ENCODE measurements around the gene TMTC4. TPM values are rescaled to one million over a fixed set of nuclear protein-coding genes. Genes with fewer than 3 reads are reported as not detected.

Gene TMTC4
- total RNA-seq, 2 experiments from 2014 or later: 13.4 to 16.8 TPM

DNA sequence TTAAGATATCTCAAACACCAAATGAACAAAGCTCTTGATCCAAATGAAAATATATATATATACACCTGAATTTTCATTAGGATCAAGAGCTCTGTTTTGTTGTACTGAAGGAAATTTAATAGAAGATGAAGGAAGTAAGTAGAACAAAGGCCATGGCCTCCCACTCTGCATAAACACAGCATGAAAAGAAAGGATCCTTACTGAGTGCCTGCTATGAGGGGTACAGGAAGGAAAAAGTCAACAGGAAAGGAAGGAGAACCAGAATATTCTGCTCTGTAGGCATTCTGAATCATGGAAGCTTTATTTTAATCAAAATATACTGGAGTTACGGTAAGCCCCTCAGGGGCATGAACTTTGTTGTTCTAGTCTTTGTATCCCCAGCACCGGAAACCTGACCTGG is 22.1 kb downstream of the TMTC4 start:
- Mint-ChIP-seq H3K4me3 (no peak overlapping the region), H3K27me3 (no peaks in the 10 kb centered on the region), H3K9me3 (no peaks in the 10 kb centered on the region), H3K4me1 (peaks cover 3% of the 10 kb centered on the region), H3K27ac (no peak overlapping the region), H3K36me3 (peaks cover 19% of the 10 kb centered on the region)
- DNase-seq: no peak

DNA sequence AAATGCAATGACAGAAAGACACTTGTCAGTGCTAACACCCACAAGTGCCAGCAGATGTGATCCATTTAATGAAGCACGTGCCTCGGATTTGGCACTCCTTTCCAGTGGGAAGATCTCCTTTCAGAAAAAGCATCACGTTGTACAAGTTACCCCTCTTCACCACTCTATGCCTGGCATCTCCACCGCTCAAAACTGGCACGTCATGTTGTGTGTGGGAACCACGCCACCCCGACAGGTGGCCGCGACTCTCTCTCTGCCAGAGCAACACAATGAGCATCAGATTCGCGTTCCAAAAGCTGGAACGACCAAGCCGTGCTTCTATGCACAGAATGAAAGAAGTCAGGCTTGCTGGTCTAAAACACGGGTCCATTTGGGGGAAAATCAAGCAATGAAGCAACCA is 24.3 kb downstream of the TMTC4 start:
- H3K9me3 Mint-ChIP-seq: no peaks in the 10 kb centered on the region
- DNase-seq: no peak

DNA sequence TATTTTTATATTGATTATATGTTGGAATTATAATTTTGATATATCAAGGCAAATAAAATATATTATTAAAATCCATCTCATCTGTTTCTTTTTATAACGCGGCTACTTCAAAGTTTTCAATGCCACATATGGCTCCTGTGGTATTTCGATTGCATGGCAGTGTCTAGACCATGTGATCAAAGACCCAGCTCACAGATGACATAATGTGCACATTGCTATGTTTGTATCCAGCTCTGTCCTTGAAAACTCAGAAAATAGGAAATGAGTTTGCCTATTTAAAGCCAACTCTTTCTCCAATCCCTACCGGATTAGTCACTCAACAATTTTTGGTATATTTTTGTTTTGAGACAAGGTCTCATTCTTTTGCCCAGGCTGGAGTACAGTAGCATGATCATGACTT is 26.2 kb downstream of the TMTC4 start:
- Mint-ChIP-seq H3K27ac (no peak overlapping the region), H3K9me3 (no peaks in the 10 kb centered on the region), H3K4me3 (no peak overlapping the region), H3K36me3 (peaks cover 2% of the 10 kb centered on the region), H3K4me1 (no peaks in the 10 kb centered on the region), H3K27me3 (no peaks in the 10 kb centered on the region)
- DNase-seq: no peak

More for the DNA sequence above, 24.3 kb downstream of the TMTC4 start:
- Mint-ChIP-seq H3K27ac (no peak overlapping the region), H3K36me3 (peaks cover 8% of the 10 kb centered on the region), H3K4me1 (no peaks in the 10 kb centered on the region), H3K27me3 (no peaks in the 10 kb centered on the region), H3K4me3 (no peak overlapping the region)

DNA sequence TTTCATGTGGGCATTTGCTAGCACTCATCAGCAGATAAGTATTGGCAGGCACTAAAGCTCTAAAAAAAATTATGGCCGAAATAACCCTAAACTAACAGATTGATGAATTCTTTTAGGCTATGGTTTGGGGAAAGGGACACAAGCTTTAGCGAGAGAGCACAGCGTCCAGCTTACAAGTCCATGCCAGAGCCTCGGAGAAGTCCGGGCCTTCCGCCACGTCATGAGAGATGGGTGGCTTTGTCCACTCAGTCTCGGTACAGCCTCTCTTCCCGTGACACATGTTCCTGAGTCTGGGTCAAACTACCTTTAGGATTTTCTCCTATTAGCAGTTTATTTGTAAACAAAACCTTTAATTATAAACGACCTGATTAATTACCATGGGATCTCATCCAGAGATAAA is 27.7 kb downstream of the TMTC4 start:
- DNase-seq: no peak
- Mint-ChIP-seq H3K27me3 (no peaks in the 10 kb centered on the region), H3K36me3 (peaks cover 3% of the 10 kb centered on the region), H3K4me1 (no peaks in the 10 kb centered on the region), H3K4me3 (no peak overlapping the region), H3K9me3 (no peaks in the 10 kb centered on the region), H3K27ac (no peak overlapping the region)

DNA sequence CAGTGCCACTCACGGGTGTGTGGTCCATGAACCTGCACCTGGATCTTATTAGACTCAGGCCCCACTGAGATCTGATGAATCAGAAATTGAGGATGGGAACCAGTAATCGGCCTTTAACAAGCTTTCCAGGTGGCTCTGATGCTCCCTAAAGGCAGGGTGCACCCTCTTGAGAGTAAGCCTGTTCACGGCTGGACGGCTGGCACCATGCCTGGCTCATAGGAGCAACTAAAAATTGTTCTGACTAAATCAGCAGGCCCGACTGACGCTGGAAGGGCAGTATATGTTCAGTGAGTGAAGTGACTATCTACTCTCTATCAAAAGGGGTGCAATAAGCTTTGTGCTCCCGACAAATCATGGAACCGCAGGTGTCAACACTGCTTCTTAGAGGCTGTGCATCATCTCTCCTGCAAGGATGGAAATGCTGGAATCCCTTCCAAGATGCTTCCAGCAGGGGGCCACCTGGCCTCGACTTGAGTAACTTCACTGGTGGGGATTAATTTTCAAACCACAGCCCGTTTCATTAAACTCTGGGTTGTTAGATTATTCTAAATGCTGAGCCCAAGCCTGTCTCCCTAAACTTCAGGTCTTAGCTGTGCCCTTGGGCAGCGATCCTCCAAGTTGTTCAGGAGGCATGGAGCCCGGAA is 28.4 kb downstream of the TMTC4 start:
- H3K27ac Mint-ChIP-seq: no peak overlapping the region
- no peaks in the 10 kb centered on the region for H3K9me3 Mint-ChIP-seq
- no peaks in the 10 kb centered on the region for H3K4me1 Mint-ChIP-seq
- H3K4me3 Mint-ChIP-seq: no peak overlapping the region
- DNase-seq: no peak
- H3K27me3 Mint-ChIP-seq: no peaks in the 10 kb centered on the region
- H3K36me3 Mint-ChIP-seq: peaks cover 6% of the 10 kb centered on the region

DNA sequence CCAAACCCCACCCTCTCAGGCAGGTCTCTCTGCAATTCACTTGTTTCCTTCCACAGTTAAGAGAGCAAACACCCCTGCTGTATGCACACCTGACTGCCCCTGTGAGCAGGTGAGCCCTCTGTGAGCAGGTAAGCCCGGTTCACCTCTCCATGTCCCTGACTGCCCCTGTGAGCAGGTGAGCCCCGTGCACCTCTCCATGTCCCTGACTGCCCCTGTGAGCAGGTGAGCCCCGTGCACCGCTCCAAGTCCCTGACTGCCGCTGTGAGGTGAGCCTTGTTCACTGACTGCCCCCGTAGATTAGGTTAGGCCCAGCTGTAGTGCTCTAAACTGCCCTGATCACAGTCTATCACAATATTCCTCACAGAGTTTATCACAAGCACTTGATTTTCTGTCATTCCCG is 29.2 kb downstream of the TMTC4 start:
- H3K27ac Mint-ChIP-seq: no peak overlapping the region
- no peaks in the 10 kb centered on the region for H3K27me3 Mint-ChIP-seq
- H3K4me1 Mint-ChIP-seq: no peaks in the 10 kb centered on the region
- DNase-seq: no peak
- H3K9me3 Mint-ChIP-seq: no peaks in the 10 kb centered on the region
- H3K36me3 Mint-ChIP-seq: peaks cover 6% of the 10 kb centered on the region
- H3K4me3 Mint-ChIP-seq: no peak overlapping the region

DNA sequence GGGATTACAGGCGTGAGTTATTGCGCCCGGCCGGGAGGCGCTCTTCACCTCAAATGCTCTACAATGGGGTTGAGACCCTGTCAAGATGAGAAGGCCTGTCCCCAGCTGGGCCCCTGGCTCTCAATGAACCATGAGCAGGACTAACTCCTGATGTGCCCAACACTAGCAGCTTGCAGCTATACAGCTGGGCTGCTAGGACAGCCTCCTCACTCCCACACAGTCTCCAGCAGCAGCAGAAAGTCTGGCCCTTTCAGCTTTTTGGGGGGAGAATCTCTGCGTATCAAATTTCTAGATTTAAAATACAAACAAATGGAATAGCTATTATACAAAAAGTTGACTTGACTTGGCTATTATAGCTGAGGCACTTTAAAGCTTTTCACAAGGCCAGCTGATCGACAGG is 30.2 kb downstream of the TMTC4 start:
- no peaks in the 10 kb centered on the region for H3K27me3 Mint-ChIP-seq
- peaks cover 6% of the 10 kb centered on the region for H3K36me3 Mint-ChIP-seq

DNA sequence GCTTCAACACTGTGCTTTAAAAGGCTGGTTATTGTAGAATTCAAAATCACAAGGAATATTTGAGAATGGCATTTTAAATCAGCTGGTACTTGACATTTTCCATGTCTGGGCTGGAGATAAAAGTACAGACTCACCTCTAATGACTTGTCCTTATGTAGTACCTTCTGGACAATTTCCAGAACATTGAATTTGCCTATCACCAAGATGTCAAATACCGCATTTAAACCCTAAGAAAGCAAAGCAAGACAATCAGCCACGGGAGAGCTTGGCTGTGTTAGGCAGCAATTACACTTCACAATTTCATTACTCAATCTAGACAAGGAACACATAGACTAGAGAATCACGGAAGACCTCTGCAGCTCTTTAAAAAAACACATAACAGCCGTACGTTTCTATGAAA is 36.8 kb downstream of the TMTC4 start:
- Mint-ChIP-seq H3K27me3 (no peaks in the 10 kb centered on the region), H3K36me3 (peaks cover 12% of the 10 kb centered on the region), H3K9me3 (no peaks in the 10 kb centered on the region), H3K4me1 (no peaks in the 10 kb centered on the region), H3K4me3 (no peak overlapping the region), H3K27ac (no peak overlapping the region)
- DNase-seq: no peak

More for the DNA sequence above, 30.2 kb downstream of the TMTC4 start:
- Mint-ChIP-seq H3K4me3 (no peak overlapping the region), H3K4me1 (no peaks in the 10 kb centered on the region), H3K27ac (no peak overlapping the region), H3K9me3 (no peaks in the 10 kb centered on the region)
- DNase-seq: no peak

DNA sequence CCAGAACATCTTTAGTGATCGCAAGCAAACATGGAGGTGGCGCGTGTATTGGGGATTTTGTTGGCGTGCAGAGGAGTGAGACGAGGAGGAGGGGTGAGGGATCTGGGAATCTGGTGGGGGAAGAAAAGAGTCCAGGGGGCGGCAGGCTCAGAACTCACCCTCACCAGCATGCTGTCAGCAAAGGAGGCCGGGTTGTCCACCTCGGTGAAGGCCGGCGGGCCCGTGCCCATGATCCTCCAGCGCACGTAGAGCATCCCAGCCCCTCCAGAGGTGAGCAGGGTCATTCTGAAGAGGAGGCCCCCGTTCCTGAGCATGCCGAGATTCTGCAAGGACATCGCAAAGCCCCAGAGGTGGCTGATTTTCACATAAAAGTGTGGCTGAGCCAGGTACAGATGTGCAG is 37.2 kb downstream of the TMTC4 start:
- Mint-ChIP-seq H3K4me1 (no peaks in the 10 kb centered on the region), H3K36me3 (peaks cover 12% of the 10 kb centered on the region), H3K27me3 (no peaks in the 10 kb centered on the region), H3K27ac (no peak overlapping the region), H3K4me3 (no peak overlapping the region), H3K9me3 (no peaks in the 10 kb centered on the region)
- no peak for DNase-seq

DNA sequence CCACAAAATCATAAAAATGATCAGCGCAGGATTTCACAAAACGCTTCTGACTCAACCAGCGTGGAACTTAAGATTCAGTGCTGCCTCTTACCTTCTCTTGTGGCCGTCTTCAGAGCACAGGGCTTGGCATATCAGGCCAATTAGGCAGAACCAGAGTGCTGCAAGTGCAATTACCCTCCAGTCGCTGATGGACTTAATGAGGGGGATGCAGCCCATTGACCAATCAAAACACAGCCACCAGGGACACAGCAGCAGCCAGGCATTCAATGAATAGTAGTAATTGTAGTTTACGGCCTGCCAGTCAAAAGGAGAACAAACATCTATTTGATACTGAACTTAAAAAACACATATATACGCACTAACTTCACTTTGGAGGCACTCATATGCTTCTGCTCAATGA is 38.2 kb downstream of the TMTC4 start:
- H3K4me1 Mint-ChIP-seq: no peaks in the 10 kb centered on the region
- no peak for DNase-seq
- peaks cover 7% of the 10 kb centered on the region for H3K36me3 Mint-ChIP-seq
- no peak overlapping the region for H3K27ac Mint-ChIP-seq
- H3K4me3 Mint-ChIP-seq: no peak overlapping the region
- H3K27me3 Mint-ChIP-seq: no peaks in the 10 kb centered on the region
- H3K9me3 Mint-ChIP-seq: no peaks in the 10 kb centered on the region

DNA sequence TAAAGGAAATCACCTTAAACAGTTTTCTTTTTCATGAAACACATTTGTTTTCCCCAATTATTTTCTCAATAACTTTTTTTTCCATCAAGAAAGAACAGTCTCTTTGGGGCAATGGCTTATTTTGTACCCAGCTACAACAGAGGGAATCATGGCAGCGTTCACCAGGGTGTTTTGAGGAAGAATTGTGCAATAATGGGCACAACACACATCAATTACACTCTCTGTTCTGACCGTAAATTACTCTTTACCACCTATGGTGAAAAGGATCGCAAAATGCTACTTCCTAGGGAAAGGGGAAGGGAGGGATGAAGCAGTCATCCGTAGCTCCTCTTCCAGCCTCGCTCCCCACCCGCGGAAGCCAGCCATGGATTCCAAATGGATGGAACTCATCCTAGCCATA is 38.6 kb downstream of the TMTC4 start:
- H3K9me3 Mint-ChIP-seq: no peaks in the 10 kb centered on the region
- no peaks in the 10 kb centered on the region for H3K4me1 Mint-ChIP-seq
- no peak for DNase-seq
- peaks cover 7% of the 10 kb centered on the region for H3K36me3 Mint-ChIP-seq
- H3K27me3 Mint-ChIP-seq: no peaks in the 10 kb centered on the region
- no peak overlapping the region for H3K27ac Mint-ChIP-seq
- no peak overlapping the region for H3K4me3 Mint-ChIP-seq

DNA sequence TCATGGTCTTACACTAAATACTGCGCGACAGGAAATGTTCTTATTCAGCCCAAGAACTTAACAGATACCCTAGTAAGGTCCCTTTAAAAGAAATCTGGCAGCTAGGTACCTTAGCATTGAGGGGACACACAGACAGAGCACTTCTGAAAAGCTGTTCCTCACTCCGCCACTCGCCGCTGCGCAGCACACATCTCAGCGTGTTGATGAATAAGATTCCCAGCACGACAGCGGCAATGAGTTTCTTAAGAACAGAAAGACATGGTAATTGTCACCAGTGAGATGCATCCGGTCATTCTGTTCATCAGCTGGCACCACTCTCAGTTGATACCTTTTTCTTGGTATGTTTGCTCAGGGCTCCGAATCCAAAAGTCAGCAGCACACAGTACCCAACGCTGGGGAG is 39.9 kb downstream of the TMTC4 start:
- H3K27me3 Mint-ChIP-seq: no peaks in the 10 kb centered on the region
- no peaks in the 10 kb centered on the region for H3K4me1 Mint-ChIP-seq
- DNase-seq: no peak
- H3K27ac Mint-ChIP-seq: no peak overlapping the region
- H3K36me3 Mint-ChIP-seq: peaks cover 7% of the 10 kb centered on the region
- no peaks in the 10 kb centered on the region for H3K9me3 Mint-ChIP-seq
- H3K4me3 Mint-ChIP-seq: no peak overlapping the region

DNA sequence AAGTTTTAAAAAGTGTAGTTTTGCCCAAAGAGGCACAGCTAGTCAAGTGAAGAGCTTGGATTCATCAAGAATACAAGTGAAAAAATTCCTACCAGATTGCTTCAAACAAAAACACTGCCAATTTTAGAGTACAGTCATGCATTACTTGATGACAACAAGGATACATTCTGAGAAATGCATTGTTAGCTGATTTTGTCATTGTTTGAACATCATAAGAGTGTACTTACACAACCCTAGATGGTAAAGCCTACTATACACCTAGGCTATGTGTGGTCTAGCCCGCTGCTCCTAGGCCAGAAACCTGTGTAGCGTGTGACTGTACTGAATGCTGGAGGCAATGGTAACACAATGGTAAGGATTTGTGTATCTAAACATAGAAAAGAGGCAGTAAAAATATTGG is 41.1 kb downstream of the TMTC4 start:
- H3K9me3 Mint-ChIP-seq: no peaks in the 10 kb centered on the region
- H3K27ac Mint-ChIP-seq: no peak overlapping the region
- DNase-seq: no peak
- H3K4me1 Mint-ChIP-seq: no peaks in the 10 kb centered on the region
- H3K4me3 Mint-ChIP-seq: no peak overlapping the region
- H3K36me3 Mint-ChIP-seq: peaks cover 14% of the 10 kb centered on the region
- no peaks in the 10 kb centered on the region for H3K27me3 Mint-ChIP-seq

DNA sequence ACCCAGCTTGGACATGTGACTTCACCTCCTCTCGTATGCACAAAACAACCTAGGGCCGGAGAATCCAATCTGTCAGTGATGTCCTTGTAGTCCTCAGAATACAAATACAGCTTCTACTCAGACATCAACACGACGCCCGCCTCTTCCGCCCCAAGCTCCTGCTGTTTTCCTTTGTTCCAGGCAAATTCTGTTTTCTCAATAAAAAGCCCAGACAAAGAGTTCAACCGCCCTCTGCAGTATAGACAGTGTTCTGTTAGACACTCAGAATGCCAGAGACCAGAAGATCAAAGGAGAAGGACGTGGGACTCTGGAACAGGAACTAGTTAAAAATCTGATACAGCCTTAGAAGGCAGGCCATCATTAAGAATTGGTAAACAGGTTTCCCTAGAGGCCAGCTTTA is 44.0 kb downstream of the TMTC4 start:
- no peak overlapping the region for H3K4me3 Mint-ChIP-seq
- no peaks in the 10 kb centered on the region for H3K4me1 Mint-ChIP-seq
- peaks cover 19% of the 10 kb centered on the region for H3K36me3 Mint-ChIP-seq
- no peaks in the 10 kb centered on the region for H3K9me3 Mint-ChIP-seq
- DNase-seq: no peak
- H3K27me3 Mint-ChIP-seq: no peaks in the 10 kb centered on the region
- H3K27ac Mint-ChIP-seq: no peak overlapping the region

DNA sequence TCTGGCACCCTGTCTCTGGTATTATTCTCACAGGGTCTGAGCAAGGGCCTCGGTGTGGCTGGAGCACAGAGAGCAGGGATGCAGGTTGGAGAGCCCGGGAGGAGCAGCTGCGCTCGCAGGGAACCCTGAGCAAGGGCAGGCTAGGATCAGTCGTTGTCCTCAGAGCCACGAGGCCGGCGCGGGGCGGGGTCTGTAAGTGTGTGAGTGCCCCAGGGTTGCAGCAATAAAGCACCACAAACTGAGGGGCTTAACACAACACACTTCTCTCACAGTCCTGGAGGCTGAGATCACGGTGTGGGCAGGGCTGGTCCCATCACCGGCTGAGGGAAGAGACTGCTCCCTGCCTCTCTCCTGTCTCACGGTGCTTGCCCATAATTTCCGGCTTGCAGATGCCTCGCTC is 47.5 kb downstream of the TMTC4 start:
- no peaks in the 10 kb centered on the region for H3K27me3 Mint-ChIP-seq
- H3K4me1 Mint-ChIP-seq: no peaks in the 10 kb centered on the region
- no peak overlapping the region for H3K27ac Mint-ChIP-seq
- no peaks in the 10 kb centered on the region for H3K9me3 Mint-ChIP-seq
- H3K36me3 Mint-ChIP-seq: peaks cover 33% of the 10 kb centered on the region
- H3K4me3 Mint-ChIP-seq: no peak overlapping the region
- no peak for DNase-seq

DNA sequence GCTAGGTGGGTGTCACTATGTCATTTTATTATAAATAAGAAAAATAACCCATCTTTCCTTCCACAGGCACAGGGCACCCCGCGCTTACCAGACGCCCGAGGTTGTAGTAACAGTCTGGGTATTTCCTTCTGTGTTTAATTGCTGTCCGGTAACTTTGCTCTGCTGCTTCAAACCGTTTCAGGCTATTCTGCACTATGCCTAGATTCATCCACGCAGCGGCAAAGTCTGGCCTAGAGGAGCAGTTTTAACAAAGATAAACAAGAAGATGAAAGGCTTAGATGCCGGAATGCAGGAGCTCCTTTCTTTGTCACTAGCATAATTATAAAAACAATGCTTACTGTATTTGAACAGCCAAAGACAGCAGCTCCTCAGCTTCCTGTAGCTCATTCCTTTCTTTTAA is 49.1 kb downstream of the TMTC4 start:
- Mint-ChIP-seq H3K4me3 (no peak overlapping the region), H3K36me3 (peaks cover 44% of the 10 kb centered on the region), H3K9me3 (peaks cover 2% of the 10 kb centered on the region), H3K27me3 (no peaks in the 10 kb centered on the region), H3K27ac (no peak overlapping the region), H3K4me1 (no peaks in the 10 kb centered on the region)
- no peak for DNase-seq

Data from activated naive CD8-positive, alpha-beta T cell treated with anti-CD3 and anti-CD28 coated beads for 36 hours (primary cell).